ENCODE results near the gene COMMD9.

GRCh38 chr11:36241497-36241896 is 47.7 kb downstream of the COMMD9 start:
- no peak for TF ChIP-seq CTCF (IDR thresholded peaks at IDR 0.05)
- TF ChIP-seq EZH2 (IDR thresholded peaks at IDR 0.05; ENCODE audit: borderline replicate concordance, insufficient read depth, low read depth, low read length, poor library complexity, severe bottlenecking): no peak
